Esophagus squamous epithelium (tissue), 5 donors: ENCODE measurements around the gene IFT88. TPM values are rescaled to one million over a fixed set of nuclear protein-coding genes. Genes with fewer than 3 reads are reported as not detected.

Source experiments
- DNase-seq: peaks from one replicate; lab custom pipeline; 2025; lab: John Stamatoyannopoulos, UW
- H3K27ac ChIP-seq, 4 donors: fragments of 200-600 bp; sonication (generic); one replicate each; pipeline ENCODE4 v1.5.1; 2016 to 2019; ENCODE audit warnings: mild to moderate bottlenecking in 1 of 4
- H3K27me3 ChIP-seq, 4 donors: fragments of 200-600 bp; sonication (generic); 1 replicate in 3 of 4; 2 replicates in 1 of 4; pipeline versions ENCODE4 v1.5.1 to v1.6.0; 2017 to 2021; ENCODE audit warnings: antibody characterized with exemption in 1 of 4
- H3K36me3 ChIP-seq, 3 donors: fragments of 200-600 bp; sonication (generic); one replicate each; pipeline ENCODE4 v1.5.1; 2016 to 2019
- H3K4me1 ChIP-seq, 3 donors: fragments of 200-600 bp; sonication (generic); one replicate each; pipeline ENCODE4 v1.5.1; 2017 to 2019
- H3K4me3 ChIP-seq, 4 donors: fragments of 200-600 bp; sonication (generic); 1 replicate in 3 of 4; 2 replicates in 1 of 4; pipeline ENCODE4 v1.5.1; 2016 to 2019; ENCODE audit warnings: mild to moderate bottlenecking in 2 of 4, moderate library complexity in 1 of 4
- H3K9me3 ChIP-seq, 3 donors: fragments of 200-600 bp; sonication (generic); one replicate each; pipeline ENCODE4 v1.5.1; 2016 to 2019
- CTCF ChIP-seq, 6 experiments: fragments of 450-650 bp in 4 of 6; fragments of 200-600 bp in 2 of 6; sonication (generic) in 2 of 6; IDR thresholded peaks; one replicate each; pipeline ENCODE4 v1.5.1; 2016 to 2019; ENCODE audit warnings: antibody characterized with exemption in 6 of 6, mild to moderate bottlenecking in 4 of 6, moderate library complexity in 4 of 6
- POLR2A ChIP-seq, 4 donors: fragments of 450-650 bp; IDR thresholded peaks; one replicate each; pipeline ENCODE4 v1.6.1; 2017; ENCODE audit warnings: antibody characterized with exemption in 4 of 4, mild to moderate bottlenecking in 4 of 4, moderate library complexity in 3 of 4
- WGBS, 2 donors: methylation state at CpG; one replicate each; pipeline ENCODE4 v1.1.5; 2018; 5-methylcytosine and 5-hydroxymethylcytosine counted together
- intact Hi-C: fragments of 100-400 bp; cut with DNase I; formaldehyde crosslinking; loops from one replicate; pipeline ENCODE4 v1.15.0; 2022
- total RNA-seq, 4 donors: library from RNA; depleted of rRNA; stranded (reverse); fragments of >200 nt; gene quantifications; one replicate each; pipeline ENCODE4 v1.1.0, GENCODE V29; 2016
- donor health status: DM: yes; HTN: yes; CAD: no.

The IFT88 gene
- total RNA-seq, 4 donors from 2014 or later, result 2.0 to 7.8 (median 4.8) TPM

GRCh38 chr13:20699715-20700114 lies 132.8 kb downstream of the IFT88 start:
- H3K4me3 ChIP-seq, result no peak overlapping the region
- intact Hi-C loops, result loop anchor here (10.0 kb wide), 1 partner anchor 205 kb away; no protein-coding TSS in a partner anchor
- H3K9me3 ChIP-seq, result no peaks in the 10 kb centered on the region
- peaks cover 0 to 33% (median 0%) of the 10 kb centered on the region in 4 donors for H3K27me3 ChIP-seq
- H3K4me1 ChIP-seq, result peaks cover 4 to 26% (median 7%) of the 10 kb centered on the region in 3 donors
- no peaks in the 10 kb centered on the region for H3K36me3 ChIP-seq
- no peak for DNase-seq
- no peak overlapping the region for H3K27ac ChIP-seq
- no peak for TF ChIP-seq POLR2A (IDR thresholded peaks at IDR 0.05)
- 76 to 79% methylated on average over 9 of the region's 9 CpGs for WGBS, 2 donors

- no peak for DNase-seq
- intact Hi-C loops, result loop anchor here (10.0 kb wide), 1 partner anchor 205 kb away; no protein-coding TSS in a partner anchor
- Histone ChIP-seq H3K36me3 (no peaks in the 10 kb centered on the region), H3K9me3 (no peaks in the 10 kb centered on the region), H3K4me3 (no peak overlapping the region), H3K27me3 (peaks cover 0 to 33% (median 0%) of the 10 kb centered on the region in 4 donors), H3K4me1 (peaks cover 4 to 27% (median 7%) of the 10 kb centered on the region in 3 donors), H3K27ac (no peak overlapping the region)
- TF ChIP-seq POLR2A (IDR thresholded peaks at IDR 0.05) (no peak), CTCF (IDR thresholded peaks at IDR 0.05) (no peak)
- WGBS, 2 donors, result 78 to 80% methylated on average over 6 of the region's 6 CpGs
Measured at GRCh38 chr13:20700288-20700687, 133.3 kb downstream of the IFT88 start.

- no peak overlapping the region for H3K27ac ChIP-seq
- peaks cover 0 to 33% (median 0%) of the 10 kb centered on the region in 4 donors for H3K27me3 ChIP-seq
- 94 to 95% methylated on average over 3 of the region's 3 CpGs for WGBS, 2 donors
- TF ChIP-seq POLR2A (IDR thresholded peaks at IDR 0.05), result no peak
- no peak for TF ChIP-seq CTCF (IDR thresholded peaks at IDR 0.05)
- H3K4me1 ChIP-seq, result peaks cover 4 to 27% (median 7%) of the 10 kb centered on the region in 3 donors
- no peak for DNase-seq
- H3K4me3 ChIP-seq, result no peak overlapping the region
- no peaks in the 10 kb centered on the region for H3K9me3 ChIP-seq
- intact Hi-C loops, result loop anchor here (10.0 kb wide), 1 partner anchor 207 kb away; no protein-coding TSS in a partner anchor
- H3K36me3 ChIP-seq, result no peaks in the 10 kb centered on the region
Measured at GRCh38 chr13:20701461-20701860, 134.5 kb downstream of the IFT88 start.

- H3K27ac ChIP-seq, result peak overlapping the region in 3 of 4 donors; percentile 52 to 87 (median 83)
- no peak for DNase-seq
- peak overlapping the region; percentile 48 to 86 (median 61) for H3K4me3 ChIP-seq
- WGBS, 2 donors, result 26 to 41% methylated on average over 9 of the region's 9 CpGs
- TF ChIP-seq POLR2A (IDR thresholded peaks at IDR 0.05), result no peak
- no peak for TF ChIP-seq CTCF (IDR thresholded peaks at IDR 0.05)
- H3K4me1 ChIP-seq, result peaks cover 4 to 27% (median 7%) of the 10 kb centered on the region in 3 donors
- intact Hi-C loops, result loop anchor here (10.0 kb wide), 1 partner anchor 208 kb away; no protein-coding TSS in a partner anchor
- H3K36me3 ChIP-seq, result no peaks in the 10 kb centered on the region
- H3K27me3 ChIP-seq, result peaks cover 0 to 33% (median 0%) of the 10 kb centered on the region in 4 donors
- no peaks in the 10 kb centered on the region for H3K9me3 ChIP-seq
Measured at GRCh38 chr13:20702530-20702914, 135.6 kb downstream of the IFT88 start.

- peak within 1 kb of the TSS; percentile 52 to 87 (median 68) for H3K27ac ChIP-seq
- peaks cover 4 to 27% (median 7%) of the 10 kb centered on the region in 3 donors for H3K4me1 ChIP-seq
- no peaks in the 10 kb centered on the region for H3K36me3 ChIP-seq
- DNase-seq, result no peak
- intact Hi-C loops, result loop anchor here (10.0 kb wide), 1 partner anchor 208 kb away; no protein-coding TSS in a partner anchor
- WGBS, 2 donors, result 3 to 7% methylated on average over 4 to 20 of the region's 94 CpGs
- no peaks in the 10 kb centered on the region for H3K9me3 ChIP-seq
- H3K27me3 ChIP-seq, result peaks cover 0 to 33% (median 0%) of the 10 kb centered on the region in 4 donors
- TF ChIP-seq POLR2A (IDR thresholded peaks at IDR 0.05) (no peak), CTCF (IDR thresholded peaks at IDR 0.05) (no peak)
- H3K4me3 ChIP-seq, result peak within 1 kb of the TSS; percentile 48 to 86 (median 61)
Measured at GRCh38 chr13:20702915-20703779, 136.2 kb downstream of the IFT88 start, which contains the start of gene IL17D. IL17D (plus strand) TSS chr13:20703699; CDS start chr13:20704002, 303 bp downstream.
